GM21526 (cell line): ENCODE measurements around the gene MTPN.

Experiments
- ATAC-seq: cut with Tn5 transposase; IDR thresholded peaks from one replicate; pipeline ENCODE4 v1.9.1; 2021; ENCODE audit warnings: moderate library complexity; ENCODE audit not compliant: unreplicated experiment, low FRiP score

The MTPN gene

DNA sequence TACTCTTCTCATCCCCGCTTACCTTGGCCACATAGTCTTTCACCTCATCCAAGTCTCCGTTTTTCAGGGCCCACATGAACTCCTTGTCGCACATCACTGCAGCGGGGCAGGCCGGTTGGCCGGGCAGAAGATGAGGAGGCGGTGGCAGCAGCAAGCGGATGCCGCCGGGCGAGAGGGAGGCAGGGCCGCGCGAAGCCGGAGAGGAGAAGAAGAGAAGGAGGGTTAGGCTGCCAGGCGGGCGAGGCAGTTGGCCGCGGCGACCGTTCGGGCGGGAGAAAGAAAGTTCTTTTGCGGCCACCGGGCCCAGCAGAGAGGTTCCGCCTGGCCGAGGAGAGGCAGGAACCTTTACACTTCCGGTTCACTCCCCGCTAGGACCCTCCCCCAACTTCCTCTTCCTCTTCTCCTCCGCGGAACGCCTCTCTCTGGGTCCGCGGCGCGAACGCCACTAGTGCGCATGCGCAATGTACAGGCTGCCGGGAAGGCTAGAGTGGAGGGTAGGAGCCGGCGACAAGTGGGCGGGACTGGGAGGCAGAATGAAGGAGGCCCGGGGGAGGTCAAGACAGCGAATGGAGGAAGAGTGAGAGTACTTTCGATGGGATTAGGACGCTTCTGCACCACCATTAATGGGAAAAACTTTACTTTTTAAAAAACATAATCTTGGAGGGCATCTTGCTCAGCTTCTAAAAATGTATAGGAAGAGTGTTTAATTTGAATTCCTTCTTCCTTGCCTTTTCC is at the start of gene MTPN:
Gene MTPN, minus strand, starts transcription at position 353 of the 735 bp plus-strand sequence. Its CDS starts 259 bp downstream, at position 94.
- peak; percentile 51 for ATAC-seq

DNA sequence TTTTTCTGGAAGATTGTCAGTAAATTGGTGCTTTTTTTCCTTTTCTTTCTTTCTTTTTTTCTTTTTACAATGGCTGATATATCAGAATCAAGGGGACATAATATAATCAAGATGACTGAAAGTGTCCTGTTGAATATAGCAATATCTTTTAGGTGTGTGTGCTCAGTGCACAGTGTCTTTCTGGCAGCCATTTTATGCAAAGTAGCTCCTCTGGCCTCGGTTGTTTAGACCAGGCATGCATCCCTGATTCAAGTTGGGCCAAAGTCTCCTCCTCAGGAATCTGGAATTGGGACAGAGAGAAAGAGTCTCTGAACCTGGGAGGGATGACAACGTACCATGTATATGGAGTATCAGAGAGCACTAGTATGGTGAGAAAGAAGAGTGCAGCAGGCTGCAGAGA is 49.0 kb upstream of the MTPN start:
- no peak for ATAC-seq

GRCh38 chr7:136023134-136023869 is 46.1 kb upstream of the MTPN start:
- ATAC-seq, result no peak

- no peak for ATAC-seq
Observed at GRCh38 chr7:136020556-136020955, 43.4 kb upstream of the MTPN start.

DNA sequence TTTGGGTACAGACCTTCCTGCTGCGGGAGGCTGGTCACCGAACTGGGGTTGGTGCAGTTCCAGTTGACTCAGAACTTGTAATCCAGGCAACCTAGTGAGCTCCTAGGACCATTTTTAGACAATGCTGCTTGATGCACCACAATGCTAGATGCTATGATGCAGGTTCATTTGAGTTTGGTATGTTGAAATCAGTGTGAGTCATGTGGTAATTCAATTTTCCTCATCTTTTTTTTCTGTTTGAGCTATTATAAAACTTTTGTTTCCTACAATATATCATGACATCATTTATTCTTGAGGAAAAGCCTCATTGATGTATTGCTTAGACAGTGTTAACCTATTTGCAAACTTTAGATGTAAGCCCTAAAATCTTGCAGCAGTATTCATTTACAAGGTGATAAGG is 40.9 kb upstream of the MTPN start:
- ATAC-seq, result no peak

DNA sequence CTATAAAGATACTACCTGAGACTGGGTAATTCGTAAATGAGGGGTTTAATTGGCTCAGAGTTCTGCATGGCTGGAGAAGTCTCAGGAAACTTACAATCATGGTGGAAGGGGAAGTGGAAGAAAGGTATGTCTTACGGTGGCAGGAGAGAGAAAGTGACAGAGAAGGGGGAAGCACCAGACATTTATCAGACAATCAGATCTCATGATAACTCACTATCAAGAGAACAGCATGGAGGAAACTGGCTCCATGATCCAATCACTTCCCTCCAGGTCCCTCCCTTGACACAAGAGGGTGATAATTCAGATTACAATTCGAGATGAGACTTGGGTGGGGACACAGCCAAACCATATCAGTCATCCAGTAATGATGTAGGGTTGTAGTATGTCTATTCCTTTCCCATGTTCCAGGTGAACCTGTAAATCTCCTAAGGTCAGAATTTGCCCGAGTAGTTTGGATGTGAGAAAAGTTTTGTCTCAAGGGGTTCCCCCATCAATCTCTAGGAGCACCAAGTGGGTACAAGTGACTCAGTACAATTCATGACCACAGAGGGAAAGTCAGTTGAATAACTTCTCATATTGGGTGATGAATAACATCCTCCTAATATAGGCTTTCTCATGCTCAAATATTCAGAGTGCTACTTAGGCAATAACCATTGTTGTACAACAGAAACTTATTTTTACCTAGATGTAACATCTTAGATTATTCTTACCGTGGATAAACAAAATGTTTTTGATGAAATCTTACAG is 39.7 kb upstream of the MTPN start:
- ATAC-seq, result no peak

- no peak for ATAC-seq
Observed at GRCh38 chr7:136015638-136016037, 38.5 kb upstream of the MTPN start.

DNA sequence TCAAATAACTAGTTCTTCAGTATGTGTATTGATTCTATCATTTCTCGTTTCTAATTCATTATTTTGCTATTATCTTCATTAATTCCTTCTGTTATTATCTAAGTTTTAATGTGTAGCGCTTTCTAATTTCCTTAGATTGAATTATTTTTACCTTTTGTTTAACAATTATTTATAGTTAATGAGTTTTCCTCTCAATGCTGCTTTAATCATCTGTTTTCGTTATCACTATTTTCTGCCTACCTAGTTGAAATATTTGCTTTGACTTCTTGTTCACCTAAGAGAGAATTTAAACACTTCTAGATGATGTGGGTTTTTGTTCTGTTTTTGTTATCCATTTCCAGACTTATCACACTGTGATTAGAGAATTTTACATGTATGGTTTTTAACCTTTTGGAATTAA is 37.5 kb upstream of the MTPN start:
- ATAC-seq, result no peak

GRCh38 chr7:136012238-136012637 is 35.1 kb upstream of the MTPN start:
- no peak for ATAC-seq

DNA sequence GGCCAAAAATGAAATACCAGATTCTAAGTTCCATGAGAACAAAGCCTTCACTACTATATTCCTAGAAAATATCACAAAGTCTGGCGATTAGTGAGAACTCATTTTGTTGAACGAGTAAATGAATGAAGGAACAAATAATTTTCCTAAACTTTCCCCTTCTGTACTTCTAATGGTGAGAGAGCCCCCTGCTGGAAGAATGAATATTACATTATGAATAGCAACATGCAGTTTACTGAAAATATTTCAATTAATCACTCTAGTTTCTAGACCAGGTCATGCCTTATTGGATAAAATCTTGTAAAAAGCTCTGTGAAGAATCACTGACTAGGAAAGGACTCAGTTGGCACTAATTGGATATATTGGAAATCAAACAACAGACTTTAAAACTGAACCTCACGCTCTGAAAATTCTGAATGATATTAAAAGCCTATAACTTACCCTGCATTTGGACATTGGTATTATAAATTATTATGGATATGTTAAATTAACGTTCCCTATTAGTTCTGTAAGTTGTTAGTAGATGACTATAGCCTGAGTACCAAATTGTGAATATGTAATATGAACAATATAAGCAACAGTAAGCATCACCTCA is 32.4 kb upstream of the MTPN start:
- peak; percentile 63 for ATAC-seq

DNA sequence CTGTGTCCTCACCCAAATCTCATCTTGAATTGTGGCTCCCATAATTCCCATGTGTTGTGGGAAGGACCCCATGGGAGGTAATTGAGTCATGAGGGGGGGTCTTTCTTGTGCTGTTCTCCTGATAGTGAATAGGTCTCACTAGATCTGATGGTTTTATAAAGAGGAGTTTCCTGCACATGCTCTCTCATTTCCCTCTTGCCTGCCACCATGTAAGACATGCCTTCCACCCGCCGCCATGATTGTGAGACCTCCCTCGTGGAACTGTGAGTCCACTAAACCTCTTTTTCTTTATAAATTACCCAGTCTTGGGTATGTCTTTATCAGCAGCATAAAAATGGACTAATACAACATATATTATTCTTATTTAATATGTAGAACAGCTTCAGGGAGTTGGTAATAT is 29.0 kb upstream of the MTPN start:
- no peak for ATAC-seq

DNA sequence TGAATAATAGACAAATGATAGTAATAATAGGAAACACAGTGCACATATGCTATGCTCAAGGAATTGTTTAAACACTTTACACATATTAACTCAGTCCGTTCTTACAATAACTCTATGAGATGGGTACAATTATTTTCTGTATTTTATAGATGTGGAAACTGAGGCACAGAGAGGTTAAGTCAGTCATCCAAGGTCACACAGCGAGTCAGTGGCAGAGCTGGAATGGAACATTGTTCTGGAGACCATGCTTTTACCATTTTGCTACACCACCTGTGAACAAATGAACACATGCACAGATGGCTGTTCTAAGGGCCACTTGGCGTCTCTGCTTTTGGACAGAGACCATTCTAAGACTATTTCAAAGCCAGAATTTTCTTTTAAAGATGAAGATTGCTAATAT is 26.9 kb upstream of the MTPN start:
- ATAC-seq, result no peak

GRCh38 chr7:136002802-136003201 is 25.6 kb upstream of the MTPN start:
- ATAC-seq, result no peak

- no peak for ATAC-seq
Observed at GRCh38 chr7:136000288-136000913, 23.2 kb upstream of the MTPN start.

DNA sequence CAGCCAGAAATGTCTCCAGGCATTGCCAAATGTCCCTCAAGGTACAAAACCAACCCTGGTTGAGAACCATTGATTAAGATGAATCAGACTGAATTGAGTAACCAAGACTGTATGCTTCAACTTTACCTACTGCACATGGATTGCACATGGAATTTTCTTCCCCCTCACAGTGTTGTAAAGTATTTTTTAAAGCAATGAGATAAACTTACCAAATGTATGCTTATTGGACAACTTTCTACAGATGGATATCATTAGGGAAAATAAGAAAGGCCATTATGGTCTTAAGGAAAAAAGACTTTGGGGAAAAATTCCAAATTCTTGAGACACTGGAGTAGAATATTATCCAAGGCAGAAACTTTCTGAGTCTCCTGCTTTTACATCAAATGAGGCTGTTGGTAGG is 20.9 kb upstream of the MTPN start:
- ATAC-seq, result no peak

GRCh38 chr7:135995748-135996147 is 18.6 kb upstream of the MTPN start:
- ATAC-seq, result no peak

DNA sequence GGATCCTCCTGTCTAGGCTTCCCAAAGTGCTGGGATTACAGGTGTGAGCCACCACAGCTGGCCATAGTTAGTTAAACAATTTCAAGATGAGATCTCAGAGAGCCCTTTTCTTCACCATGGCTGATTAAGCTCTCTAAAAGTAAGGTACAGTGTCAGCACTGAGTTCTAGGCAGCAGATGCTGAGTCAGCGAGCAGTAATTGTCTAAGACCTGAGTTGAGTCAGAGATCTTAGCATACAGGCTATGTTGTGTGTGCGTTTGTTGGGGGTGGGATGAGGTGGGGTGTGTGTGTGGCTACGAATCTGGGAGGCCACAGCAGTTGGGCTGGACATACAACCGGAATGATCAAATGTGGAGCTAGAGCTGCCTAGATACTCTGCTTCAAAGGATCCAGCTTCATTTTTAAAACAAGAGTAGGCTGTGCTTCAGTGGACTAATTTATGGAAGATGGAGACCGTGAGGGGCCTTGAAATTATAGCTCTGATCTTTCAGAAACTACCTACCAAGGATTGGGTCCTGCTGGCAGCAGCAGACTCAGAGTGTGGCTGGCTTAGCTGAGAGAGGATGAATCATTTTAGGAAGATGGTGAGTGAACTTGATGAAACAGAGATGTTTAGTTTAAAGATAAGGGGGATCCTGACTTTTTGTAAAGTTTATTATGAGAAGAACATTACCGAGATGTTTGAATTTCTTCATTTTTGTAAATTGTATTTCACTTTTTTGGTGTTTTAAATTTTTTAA is 17.5 kb upstream of the MTPN start:
- no peak for ATAC-seq

DNA sequence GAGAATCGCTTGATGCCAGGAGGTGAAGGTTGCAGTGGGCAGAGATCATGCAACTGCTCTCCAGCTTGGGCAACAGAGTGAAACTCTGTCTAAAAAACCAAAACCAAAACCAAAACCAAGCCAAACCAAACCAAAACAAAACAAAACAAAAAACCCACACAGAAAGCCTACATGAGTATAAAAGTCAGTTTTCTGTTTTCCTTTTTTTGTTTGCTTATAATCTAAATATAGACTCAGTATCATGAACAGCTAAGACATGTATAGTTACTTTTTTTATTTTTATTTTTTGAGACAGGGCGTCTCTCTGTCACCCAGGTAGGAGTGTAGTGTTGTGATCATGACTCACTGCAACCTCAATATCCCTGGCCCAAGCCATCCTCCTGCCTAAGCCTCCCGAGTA is 16.8 kb upstream of the MTPN start:
- peak; percentile 47 for ATAC-seq

DNA sequence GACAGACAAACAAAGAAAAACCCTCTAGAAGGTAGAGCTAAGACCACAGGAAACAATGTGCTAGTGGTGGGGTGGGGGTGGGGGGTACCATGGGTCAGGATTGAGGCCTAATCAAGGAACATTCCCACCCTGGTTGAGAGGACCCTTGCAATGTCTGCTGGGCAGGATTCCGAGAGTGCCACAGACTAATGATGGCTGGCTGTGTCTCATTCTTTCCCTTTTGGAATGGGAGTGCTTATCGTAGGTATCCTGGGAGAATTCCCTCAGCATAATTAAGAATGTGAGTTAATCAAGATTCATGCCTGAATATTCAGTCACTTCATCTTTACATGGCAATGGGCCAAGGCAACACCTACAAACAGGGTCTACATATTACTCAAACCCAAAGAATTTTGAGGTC is 14.7 kb upstream of the MTPN start:
- ATAC-seq, result no peak

GRCh38 chr7:135991322-135991721 is 14.2 kb upstream of the MTPN start:
- ATAC-seq, result no peak
